Tibial nerve (tissue), 4 donors: ENCODE measurements around the gene ETS2. TPM values are rescaled to one million over a fixed set of nuclear protein-coding genes. Genes with fewer than 3 reads are reported as not detected.

Experiments
- DNase-seq, 2 donors: peaks; one replicate each; pipeline ENCODE4 v3.0.0-alpha.2; 2019; ENCODE audit warnings: low spot score in 2 of 2
- H3K27ac ChIP-seq, 4 donors: fragments of 200-600 bp; sonication (generic) in 3 of 4; one replicate each; pipeline ENCODE4 v1.5.1; 2017 to 2019; ENCODE audit warnings: mild to moderate bottlenecking in 1 of 4
- H3K27me3 ChIP-seq, 2 donors: fragments of 200-600 bp; sonication (generic) in 1 of 2; one replicate each; pipeline versions ENCODE4 v1.5.1 to v1.6.0; 2017 to 2019
- H3K36me3 ChIP-seq, 3 donors: fragments of 200-600 bp; sonication (generic); one replicate each; pipeline ENCODE4 v1.5.1; 2018 to 2019
- H3K4me1 ChIP-seq, 4 donors: fragments of 200-600 bp; sonication (generic) in 3 of 4; one replicate each; pipeline ENCODE4 v1.5.1; 2017 to 2019
- H3K4me3 ChIP-seq, 4 donors: fragments of 200-600 bp; sonication (generic) in 3 of 4; one replicate each; pipeline ENCODE4 v1.5.1; 2017 to 2019; ENCODE audit warnings: mild to moderate bottlenecking in 1 of 4, moderate library complexity in 1 of 4
- H3K9me3 ChIP-seq, 4 donors: fragments of 200-600 bp; sonication (generic) in 3 of 4; one replicate each; pipeline ENCODE4 v1.5.1; 2017 to 2019
- EP300 ChIP-seq, 2 donors: sonication (generic); formaldehyde crosslinking; IDR thresholded peaks; one replicate each; pipeline ENCODE4 v1.6.1; 2017; ENCODE audit warnings: antibody characterized with exemption in 2 of 2, mild to moderate bottlenecking in 1 of 2
- POLR2A ChIP-seq, 2 donors: fragments of 450-650 bp; IDR thresholded peaks; one replicate each; pipeline ENCODE4 v1.6.1; 2017; ENCODE audit warnings: antibody characterized with exemption in 2 of 2, mild to moderate bottlenecking in 2 of 2, moderate library complexity in 2 of 2
- WGBS, 2 donors: methylation state at CpG; one replicate each; pipeline ENCODE4 v1.1.5; 2018; 5-methylcytosine and 5-hydroxymethylcytosine counted together
- total RNA-seq, 4 donors: library from RNA; depleted of rRNA; stranded (reverse); fragments of >200 nt; gene quantifications; one replicate each; pipeline ENCODE4 v1.1.0, GENCODE V29; 2016
- TF ChIP-seq, protein P1 (sequence below), 5 experiments: fragments of 200-600 bp in 3 of 5; fragments of 450-650 bp in 2 of 5; sonication (generic) in 3 of 5; IDR thresholded peaks; one replicate each; pipeline ENCODE4 v1.5.1; 2016 to 2019; ENCODE audit warnings: antibody characterized with exemption in 5 of 5, mild to moderate bottlenecking in 3 of 5, moderate library complexity in 2 of 5

Gene ETS2
- total RNA-seq, 4 donors from 2014 or later, result 85.6 to 103 (median 98.5) TPM

DNA sequence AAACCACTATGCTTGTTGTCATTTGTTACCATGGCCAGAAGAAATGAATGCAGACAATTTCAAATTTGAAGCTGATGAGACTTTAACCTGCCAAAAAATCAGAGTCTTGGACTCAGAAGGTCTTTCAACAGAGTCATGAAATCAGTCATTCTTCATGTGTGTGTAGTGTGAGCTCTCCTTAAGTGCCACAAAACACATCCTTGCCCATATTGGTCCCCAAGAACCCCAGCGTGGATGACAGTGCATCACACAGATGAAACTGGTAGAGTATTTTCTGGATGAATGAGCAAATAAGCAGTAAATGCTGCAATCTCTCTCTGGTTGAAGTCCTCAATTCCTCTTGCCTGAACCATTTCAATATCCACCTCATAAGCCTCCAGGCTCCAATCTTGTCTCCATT, 28.7 kb upstream of the ETS2 start:
- TF ChIP-seq, protein P1, sequence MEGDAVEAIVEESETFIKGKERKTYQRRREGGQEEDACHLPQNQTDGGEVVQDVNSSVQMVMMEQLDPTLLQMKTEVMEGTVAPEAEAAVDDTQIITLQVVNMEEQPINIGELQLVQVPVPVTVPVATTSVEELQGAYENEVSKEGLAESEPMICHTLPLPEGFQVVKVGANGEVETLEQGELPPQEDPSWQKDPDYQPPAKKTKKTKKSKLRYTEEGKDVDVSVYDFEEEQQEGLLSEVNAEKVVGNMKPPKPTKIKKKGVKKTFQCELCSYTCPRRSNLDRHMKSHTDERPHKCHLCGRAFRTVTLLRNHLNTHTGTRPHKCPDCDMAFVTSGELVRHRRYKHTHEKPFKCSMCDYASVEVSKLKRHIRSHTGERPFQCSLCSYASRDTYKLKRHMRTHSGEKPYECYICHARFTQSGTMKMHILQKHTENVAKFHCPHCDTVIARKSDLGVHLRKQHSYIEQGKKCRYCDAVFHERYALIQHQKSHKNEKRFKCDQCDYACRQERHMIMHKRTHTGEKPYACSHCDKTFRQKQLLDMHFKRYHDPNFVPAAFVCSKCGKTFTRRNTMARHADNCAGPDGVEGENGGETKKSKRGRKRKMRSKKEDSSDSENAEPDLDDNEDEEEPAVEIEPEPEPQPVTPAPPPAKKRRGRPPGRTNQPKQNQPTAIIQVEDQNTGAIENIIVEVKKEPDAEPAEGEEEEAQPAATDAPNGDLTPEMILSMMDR (IDR thresholded peaks at IDR 0.05), result no peak
- TF ChIP-seq EP300 (IDR thresholded peaks at IDR 0.05) (no peak), POLR2A (IDR thresholded peaks at IDR 0.05) (no peak)

DNA sequence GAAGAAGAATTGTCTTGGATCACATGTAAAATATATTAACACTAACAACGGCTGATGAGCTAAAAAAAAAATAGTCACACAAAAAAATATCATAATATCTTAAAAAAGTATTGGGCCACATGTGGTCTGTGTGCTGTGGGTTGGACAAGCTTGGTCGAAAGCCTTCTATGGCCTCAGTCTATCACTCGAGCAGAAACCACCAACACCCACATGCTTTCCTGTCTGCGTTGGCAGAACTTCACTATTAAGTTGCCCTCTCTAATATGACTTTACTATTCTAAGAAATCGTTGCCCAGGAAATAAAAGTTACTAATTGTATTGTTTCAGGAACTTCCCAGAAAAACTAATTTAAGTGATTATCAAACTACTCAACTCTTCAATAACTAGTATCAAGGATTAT, 28.2 kb upstream of the ETS2 start:
- DNase-seq, result no peak
- no peaks in the 10 kb centered on the region for H3K36me3 ChIP-seq
- no peaks in the 10 kb centered on the region for H3K27me3 ChIP-seq
- H3K4me1 ChIP-seq, result peaks cover 0 to 16% (median 0%) of the 10 kb centered on the region in 4 donors
- WGBS, 2 donors, result 56 to 68% methylated on average over 5 of the region's 5 CpGs
- no peak overlapping the region for H3K4me3 ChIP-seq
- TF ChIP-seq POLR2A (IDR thresholded peaks at IDR 0.05) (no peak), EP300 (IDR thresholded peaks at IDR 0.05) (no peak)
- TF ChIP-seq, protein P1 (IDR thresholded peaks at IDR 0.05), result no peak
- peaks cover 0 to 20% (median 2%) of the 10 kb centered on the region in 4 donors for H3K9me3 ChIP-seq
- H3K27ac ChIP-seq, result no peak overlapping the region

More for the DNA sequence above, 28.7 kb upstream of the ETS2 start:
- Histone ChIP-seq H3K27ac (no peak overlapping the region), H3K4me1 (peaks cover 0 to 16% (median 0%) of the 10 kb centered on the region in 4 donors), H3K27me3 (no peaks in the 10 kb centered on the region), H3K4me3 (no peak overlapping the region), H3K9me3 (peaks cover 0 to 15% (median 0%) of the 10 kb centered on the region in 4 donors), H3K36me3 (no peaks in the 10 kb centered on the region)
- WGBS, 2 donors, result 88 to 93% methylated on average over 1 of the region's 1 CpG
- DNase-seq, result no peak

DNA sequence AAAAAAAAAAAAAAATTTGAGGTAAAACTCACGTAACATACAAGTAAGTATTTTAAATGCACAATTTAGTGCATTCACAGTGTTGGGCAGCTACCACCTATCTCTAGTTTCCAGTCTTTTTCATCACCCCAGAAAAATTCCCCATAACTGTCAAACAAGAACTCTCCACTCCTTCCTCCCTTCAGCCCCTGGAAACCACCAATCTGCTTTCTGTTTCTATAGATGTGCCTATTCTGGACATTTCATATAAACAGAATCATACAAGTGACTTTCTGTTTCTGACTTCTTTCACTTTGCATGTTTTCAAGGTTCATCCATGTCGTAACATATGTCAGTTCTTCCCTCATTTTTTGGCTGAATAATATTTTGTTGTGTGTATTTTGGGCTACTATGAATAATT, 24.9 kb upstream of the ETS2 start:
- no peaks in the 10 kb centered on the region for H3K36me3 ChIP-seq
- H3K4me1 ChIP-seq, result no peaks in the 10 kb centered on the region
- no peak for TF ChIP-seq POLR2A (IDR thresholded peaks at IDR 0.05)
- no peak for DNase-seq
- WGBS, 2 donors, result 83 to 88% methylated on average over 2 of the region's 2 CpGs
- peaks cover 0 to 32% (median 2%) of the 10 kb centered on the region in 4 donors for H3K9me3 ChIP-seq
- H3K27me3 ChIP-seq, result no peaks in the 10 kb centered on the region
- H3K4me3 ChIP-seq, result no peak overlapping the region
- H3K27ac ChIP-seq, result no peak overlapping the region

DNA sequence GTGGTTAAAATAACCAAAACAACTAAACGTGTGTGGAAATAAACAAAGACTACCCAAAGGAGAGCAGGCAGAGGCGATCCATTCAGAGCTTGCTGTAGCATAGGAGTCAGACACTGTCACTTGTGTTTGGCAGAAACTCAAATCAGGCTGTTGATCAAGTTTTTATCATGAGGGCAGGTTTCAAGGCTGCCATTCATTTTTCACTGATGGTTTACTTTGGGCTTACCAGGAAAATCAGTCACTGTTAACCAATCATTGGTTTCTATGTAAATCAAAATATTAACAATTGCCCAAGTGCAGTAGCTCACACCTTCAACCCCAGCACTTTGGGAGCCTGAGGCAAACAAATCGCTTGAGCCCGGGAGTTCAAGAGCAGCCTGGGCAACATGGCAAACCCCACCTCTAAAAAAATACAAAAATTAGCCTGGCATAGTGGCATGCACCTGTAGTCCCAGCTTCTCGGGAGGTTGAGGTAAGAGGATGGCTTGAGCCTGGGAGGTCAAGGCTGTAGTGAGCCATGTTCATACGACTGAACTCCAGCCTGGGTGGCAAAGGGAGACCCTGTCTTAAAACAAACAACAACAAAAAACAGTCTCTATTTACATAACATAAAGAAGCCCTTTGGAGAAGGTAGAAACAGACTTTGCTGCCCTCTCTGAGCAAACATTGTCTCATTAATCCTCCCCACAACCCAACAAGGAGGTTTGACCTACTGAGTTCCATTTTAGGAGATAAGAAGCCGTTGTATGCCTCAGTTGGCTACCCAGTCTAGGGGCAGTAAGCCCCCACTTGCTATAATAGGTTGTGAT, 21.1 kb upstream of the ETS2 start:
- 76% methylated on average over 7 of the region's 7 CpGs for WGBS, 2 donors
- no peak overlapping the region for H3K4me3 ChIP-seq
- no peaks in the 10 kb centered on the region for H3K36me3 ChIP-seq
- DNase-seq, result no peak
- no peak overlapping the region for H3K27ac ChIP-seq
- H3K9me3 ChIP-seq, result peaks cover 0 to 20% (median 2%) of the 10 kb centered on the region in 4 donors
- no peaks in the 10 kb centered on the region for H3K27me3 ChIP-seq
- H3K4me1 ChIP-seq, result no peaks in the 10 kb centered on the region
- TF ChIP-seq, protein P1 (IDR thresholded peaks at IDR 0.05), result no peak
- no peak for TF ChIP-seq POLR2A (IDR thresholded peaks at IDR 0.05)
- TF ChIP-seq EP300 (IDR thresholded peaks at IDR 0.05), result no peak

DNA sequence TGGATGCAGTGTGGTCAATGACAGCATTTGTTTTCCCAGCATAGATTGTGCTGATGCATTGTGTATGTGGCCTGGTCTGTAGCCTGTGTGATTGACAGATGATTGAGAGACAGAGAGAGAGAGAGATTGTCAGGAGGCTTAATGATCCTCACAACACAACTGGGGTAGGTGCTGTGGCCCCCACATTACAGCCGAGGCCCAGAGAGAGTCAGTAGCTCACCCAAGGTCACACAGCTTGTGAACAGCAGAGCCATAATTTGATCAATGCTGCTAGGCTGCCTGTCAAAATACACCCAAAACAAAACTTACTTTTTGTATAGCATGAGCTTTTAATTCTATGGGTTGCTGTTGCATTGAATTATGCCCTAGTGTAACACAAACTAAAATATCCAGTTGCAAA, 20.2 kb upstream of the ETS2 start:
- Histone ChIP-seq H3K4me1 (no peaks in the 10 kb centered on the region), H3K9me3 (peaks cover 0 to 20% (median 2%) of the 10 kb centered on the region in 4 donors), H3K4me3 (no peak overlapping the region), H3K27ac (no peak overlapping the region), H3K36me3 (no peaks in the 10 kb centered on the region), H3K27me3 (no peaks in the 10 kb centered on the region)
- DNase-seq, result no peak
- TF ChIP-seq EP300 (IDR thresholded peaks at IDR 0.05) (no peak), POLR2A (IDR thresholded peaks at IDR 0.05) (no peak)
- TF ChIP-seq, protein P1 (IDR thresholded peaks at IDR 0.05), result no peak
- 89 to 94% methylated on average over 1 of the region's 1 CpG for WGBS, 2 donors
